GM21619 (cell line): ENCODE data around the gene MBLAC1.

Experiments used
- ATAC-seq: cut with Tn5 transposase; IDR thresholded peaks from one replicate; pipeline ENCODE4 v1.9.1; 2021; ENCODE audit not compliant: unreplicated experiment

MBLAC1 gene, protein sequence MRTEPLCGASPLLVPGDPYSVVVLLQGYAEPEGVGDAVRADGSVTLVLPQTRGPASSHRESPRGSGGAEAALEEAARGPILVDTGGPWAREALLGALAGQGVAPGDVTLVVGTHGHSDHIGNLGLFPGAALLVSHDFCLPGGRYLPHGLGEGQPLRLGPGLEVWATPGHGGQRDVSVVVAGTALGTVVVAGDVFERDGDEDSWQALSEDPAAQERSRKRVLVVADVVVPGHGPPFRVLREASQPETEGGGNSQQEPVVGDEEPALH

GRCh38 chr7:100126931-100127865 lies at the start of gene MBLAC1:
Gene MBLAC1, plus strand, starts transcription at chr7:100126967. Its CDS starts 429 bp downstream, at chr7:100127396.
- peak; percentile 58 for ATAC-seq

DNA sequence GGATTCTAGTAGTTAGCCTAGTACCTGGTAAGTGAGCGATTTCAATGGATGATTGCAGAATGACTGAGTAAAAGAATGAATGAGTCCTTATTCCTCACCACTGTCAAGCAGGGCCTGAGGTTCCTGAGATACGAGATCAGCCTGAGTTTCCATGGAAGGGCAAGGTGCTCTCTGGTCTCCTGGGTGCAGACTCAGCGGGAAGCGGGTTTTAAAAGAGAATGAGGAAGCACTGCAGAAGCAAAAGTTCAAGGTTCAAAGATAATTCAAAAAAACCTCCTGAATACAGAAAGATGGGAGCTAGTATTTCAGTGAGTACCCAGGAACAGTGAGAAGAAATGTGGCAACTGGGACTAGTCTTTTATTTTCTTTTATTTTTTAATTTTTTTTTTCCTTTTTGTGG lies 49.6 kb upstream of the MBLAC1 start:
- ATAC-seq: no peak

DNA sequence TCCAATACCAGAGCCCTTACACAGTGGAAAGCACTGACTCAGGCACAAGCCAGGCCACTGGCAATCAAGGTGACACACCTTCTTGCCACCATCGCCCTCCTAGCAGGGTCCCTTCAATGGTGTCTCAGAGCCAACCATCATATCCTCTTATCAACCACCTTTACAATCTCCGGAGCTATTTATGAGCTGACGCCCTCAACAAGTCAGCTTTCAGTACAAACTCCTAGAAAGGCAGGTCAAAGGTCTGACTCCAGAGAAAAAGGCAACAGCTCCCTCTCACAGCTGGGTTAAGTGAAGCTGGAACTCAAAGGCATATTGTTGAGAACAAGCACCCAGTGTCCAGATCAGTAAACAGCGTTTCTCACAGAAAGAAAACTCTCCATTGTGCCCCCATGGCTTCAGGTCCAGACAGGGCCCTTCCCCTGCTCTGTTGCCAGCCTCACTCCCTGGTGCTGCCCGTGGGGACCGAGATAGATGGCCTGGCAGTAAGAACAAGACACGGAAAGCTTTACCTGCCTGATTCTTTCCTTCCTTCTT lies 47.7 kb upstream of the MBLAC1 start:
- no peak for ATAC-seq

DNA sequence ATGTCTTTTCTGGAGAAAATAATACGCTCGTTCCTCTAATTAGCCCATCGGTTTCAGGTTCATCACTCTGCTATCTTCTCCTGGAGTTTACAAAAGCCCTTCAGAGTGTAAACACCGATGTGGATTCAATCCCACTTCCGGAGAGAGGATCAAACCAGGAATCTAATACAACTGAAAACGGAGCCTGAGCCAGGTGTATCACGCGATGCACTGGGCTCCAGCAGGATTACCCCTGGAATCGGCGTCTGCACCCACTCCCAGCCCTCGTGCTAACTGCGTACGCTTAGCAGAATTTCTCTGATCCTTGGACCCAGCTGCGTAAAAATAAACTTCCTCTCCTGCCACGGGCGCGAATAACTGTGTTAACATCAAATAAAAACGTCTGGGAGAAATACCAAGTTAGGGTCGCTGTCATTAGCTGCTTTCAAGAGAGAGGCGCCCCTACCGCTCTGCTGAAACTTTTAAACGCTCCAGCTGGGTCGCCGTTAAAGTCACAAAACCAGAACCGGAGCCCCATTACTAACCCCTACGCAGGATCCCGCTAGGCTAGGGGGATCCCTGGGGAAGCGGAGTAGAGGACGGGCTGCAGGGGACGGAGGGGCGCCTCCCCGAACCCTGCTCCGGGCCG lies 45.7 kb upstream of the MBLAC1 start:
- ATAC-seq: peak; percentile 6

GRCh38 chr7:100081535-100082102 lies 45.1 kb upstream of the MBLAC1 start, which contains the start of gene ZNF3:
Gene ZNF3, minus strand, starts transcription at chr7:100081723. Its CDS starts 4,366 bp downstream, at chr7:100077357.
- peak; percentile 69 for ATAC-seq

- ATAC-seq: no peak
These were observed 43.8 kb upstream of the MBLAC1 start for GRCh38 chr7:100082978-100083377.

DNA sequence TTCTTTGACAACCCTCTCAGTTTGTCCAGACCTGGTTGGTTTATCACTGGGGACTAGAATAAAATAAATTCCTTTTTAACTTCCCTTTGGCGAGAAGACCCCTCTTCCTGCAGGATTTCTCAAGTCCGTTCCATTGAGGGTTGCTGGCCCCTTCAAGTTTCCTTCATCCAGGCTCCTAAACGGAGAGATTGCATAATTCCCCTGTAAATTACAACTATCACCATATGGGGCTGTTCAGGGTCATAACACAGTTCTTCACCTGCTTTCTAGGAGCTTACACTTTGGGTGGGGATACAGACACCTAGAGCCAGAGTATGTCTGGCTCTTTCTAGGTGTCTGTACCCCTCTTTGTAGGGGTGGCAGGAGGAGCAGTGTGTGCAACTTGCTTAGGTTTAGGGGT lies 41.3 kb upstream of the MBLAC1 start:
- ATAC-seq: no peak

- no peak for ATAC-seq
These were observed 39.6 kb upstream of the MBLAC1 start for GRCh38 chr7:100087055-100087750.

GRCh38 chr7:100088095-100088620 lies 38.6 kb upstream of the MBLAC1 start:
- peak; percentile 4 for ATAC-seq

GRCh38 chr7:100088621-100089457 lies 37.9 kb upstream of the MBLAC1 start, which contains the start of gene COPS6:
Gene COPS6, plus strand, starts transcription at chr7:100088969. Its CDS starts 22 bp downstream, at chr7:100088991.
- peak; percentile 44 for ATAC-seq

GRCh38 chr7:100089458-100090196 lies 37.1 kb upstream of the MBLAC1 start:
- ATAC-seq: no peak

GRCh38 chr7:100090527-100091410 lies 36.0 kb upstream of the MBLAC1 start:
- no peak for ATAC-seq

DNA sequence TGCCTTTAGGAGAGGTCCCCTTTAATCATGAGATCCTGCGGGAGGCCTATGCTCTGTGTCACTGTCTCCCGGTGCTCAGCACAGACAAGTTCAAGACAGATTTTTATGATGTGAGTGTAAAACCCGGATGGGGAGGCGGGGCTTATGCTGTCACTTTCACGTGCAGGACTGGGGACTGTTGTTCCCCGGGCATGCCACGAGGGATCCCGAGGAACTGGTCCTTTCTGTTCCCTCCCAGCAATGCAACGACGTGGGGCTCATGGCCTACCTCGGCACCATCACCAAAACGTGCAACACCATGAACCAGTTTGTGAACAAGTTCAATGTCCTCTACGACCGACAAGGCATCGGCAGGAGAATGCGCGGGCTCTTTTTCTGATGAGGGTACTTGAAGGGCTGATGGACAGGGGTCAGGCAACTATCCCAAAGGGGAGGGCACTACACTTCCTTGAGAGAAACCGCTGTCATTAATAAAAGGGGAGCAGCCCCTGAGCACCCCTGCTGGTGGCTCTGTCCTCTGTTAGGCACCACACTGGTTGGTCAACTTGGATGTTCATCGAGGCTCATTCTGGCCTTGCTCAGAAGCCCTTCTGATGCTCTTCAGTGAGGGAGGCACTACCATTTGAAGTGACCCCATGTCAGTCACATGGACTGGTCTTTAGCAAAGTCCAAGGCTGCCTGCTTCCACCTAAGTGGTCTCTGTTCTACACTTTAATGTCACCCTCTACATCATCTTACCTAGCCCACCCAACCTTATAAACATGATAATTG lies 35.2 kb upstream of the MBLAC1 start:
- no peak for ATAC-seq

DNA sequence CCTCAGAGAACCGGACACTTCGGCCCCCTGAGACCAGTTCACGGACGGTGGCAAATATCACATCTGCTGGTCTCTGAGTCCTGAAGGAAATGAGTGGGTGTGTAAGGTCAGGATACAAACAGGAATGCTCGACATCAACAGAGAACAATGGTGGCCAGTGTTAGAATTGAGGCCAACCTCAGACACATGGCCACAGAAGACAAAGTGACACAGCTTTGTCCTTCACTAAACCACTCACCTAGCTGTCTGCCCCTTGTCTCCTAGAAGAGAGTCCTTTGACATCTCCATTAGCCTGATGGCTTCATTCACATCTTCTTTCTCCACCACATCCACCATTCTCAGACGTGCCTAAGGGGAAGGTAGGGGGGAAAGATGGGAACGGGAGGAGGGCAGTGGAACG lies 33.7 kb upstream of the MBLAC1 start:
- no peak for ATAC-seq

- no peak for ATAC-seq
These were observed 33.3 kb upstream of the MBLAC1 start for GRCh38 chr7:100093498-100093897.

- no peak for ATAC-seq
These were observed 32.8 kb upstream of the MBLAC1 start for GRCh38 chr7:100093925-100094486.
